DMS 273 (cell line): Measurements from ENCODE around the gene DAO.

ENCODE experiments used
- DNase-seq: peaks from one replicate; lab custom pipeline; 2025; ENCODE audit not compliant: unreplicated experiment; lab: John Stamatoyannopoulos, UW

DAO gene

DNA sequence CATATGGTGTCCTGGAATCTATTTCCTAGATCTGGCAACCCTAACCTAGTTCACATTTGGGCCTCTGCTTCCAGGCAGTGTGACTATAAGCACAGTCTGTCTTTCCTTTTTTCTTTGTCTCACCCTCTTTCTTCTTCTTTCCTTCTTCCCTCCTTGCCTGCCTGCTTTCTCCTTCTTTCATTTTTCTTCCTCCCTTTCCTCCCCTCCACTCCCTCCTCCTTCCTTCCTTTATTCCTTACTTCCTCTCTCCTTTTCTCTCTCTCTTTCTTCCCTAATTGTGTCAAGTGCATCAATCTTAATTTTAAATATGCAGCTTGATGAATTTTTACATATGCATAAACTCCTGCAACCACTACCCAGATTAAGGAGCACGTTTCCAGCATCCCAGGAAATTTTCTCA lies 4.6 kb upstream of the DAO start:
- DNase-seq, result no peak

DNA sequence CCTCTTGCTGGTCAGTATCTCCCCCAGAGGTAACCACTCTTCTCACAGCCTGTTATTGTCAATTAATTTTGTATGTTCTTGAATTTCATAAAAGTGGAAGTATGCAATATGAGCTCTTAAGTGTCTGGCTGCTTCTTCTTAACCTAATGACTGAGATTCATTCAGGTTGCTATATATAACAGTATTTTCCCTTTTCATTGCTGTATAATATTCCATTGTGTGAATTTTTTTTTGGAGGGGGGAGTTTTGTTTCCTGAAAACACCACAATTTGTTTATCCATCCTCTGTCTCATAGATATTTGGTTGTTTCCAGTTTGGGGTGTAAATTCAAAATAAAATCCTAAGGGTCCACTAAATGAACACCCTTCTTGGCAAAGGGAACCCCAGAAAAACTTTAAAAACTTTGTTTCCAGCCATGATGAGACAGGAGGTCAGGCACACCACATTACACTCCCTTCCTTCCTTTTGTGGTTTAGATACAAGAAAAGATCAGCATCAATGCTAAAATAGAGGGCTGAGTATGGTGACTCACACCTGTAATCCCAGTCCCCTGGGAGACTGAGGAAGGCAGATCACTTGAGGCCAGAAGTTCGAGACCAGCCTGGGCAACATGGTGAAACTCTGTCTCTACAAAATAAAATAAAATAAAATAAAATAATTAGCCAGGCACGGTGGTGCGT lies 4.1 kb upstream of the DAO start:
- no peak for DNase-seq

DNA sequence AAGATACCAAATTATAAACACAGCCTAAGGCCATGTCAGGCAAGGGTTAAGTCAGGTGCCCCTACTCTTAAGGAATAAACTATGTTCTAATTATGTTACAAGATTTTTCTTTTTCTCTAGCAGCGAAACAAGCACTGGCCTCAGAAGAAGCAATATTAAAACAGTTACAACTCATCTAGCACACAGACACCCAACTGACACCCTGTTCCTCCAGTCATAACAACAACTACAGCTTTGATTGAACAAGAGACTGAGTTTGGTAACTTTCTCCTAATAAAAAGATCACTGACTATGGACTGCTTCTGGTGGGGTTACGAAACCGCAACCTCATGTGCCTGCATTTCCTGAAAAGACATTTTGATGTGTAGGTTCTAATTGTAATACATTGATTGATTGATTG lies 3.3 kb upstream of the DAO start:
- DNase-seq, result no peak

- DNase-seq, result no peak
Measured at GRCh38 chr12:108881953-108882352, 2.1 kb downstream of the DAO start.

DNA sequence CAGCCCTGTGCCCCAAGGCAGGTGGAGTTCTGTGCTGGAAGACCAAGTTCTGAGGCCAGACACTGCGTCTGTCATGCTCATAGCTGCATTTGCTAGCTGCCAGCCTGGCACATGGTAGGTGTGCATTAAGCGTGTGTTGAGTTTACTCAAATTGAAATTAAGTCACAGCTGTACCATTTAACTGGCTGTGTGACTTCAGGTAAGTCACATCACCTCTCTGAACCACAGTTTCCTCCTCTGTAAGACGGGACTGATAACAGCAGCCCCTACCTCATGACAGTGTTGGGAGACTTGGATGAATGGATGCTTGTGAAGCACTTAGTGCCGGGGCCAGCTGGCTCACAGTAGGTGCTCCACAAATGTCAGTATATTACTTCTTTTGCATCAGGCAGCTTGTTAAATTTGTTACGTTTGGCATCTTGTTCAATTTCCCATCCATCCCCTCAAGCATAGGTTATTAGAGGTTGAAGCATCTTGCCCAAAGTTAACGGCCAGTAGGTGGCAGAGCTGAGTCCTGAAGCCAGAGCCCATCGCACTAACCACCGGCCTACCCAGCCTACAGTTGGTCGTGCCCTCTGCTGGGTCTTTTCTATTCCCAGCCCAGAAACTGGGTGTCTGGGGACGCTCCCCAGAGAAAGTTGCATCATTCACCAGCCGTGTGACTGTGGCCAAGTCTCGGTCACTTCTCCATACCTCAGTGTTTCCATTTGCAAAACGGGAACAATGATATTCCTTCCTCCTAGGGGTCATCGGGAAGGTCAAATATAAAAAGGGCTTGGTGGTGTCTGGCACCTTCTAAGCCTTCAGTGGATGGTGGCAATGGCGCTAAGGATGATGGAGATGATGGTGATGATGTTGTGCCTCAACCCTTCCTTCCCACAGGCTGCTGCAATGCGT lies 4.5 kb downstream of the DAO start:
- peak; percentile 55 for DNase-seq

GRCh38 chr12:108886873-108887629 lies 7.2 kb downstream of the DAO start:
- DNase-seq, result no peak

DNA sequence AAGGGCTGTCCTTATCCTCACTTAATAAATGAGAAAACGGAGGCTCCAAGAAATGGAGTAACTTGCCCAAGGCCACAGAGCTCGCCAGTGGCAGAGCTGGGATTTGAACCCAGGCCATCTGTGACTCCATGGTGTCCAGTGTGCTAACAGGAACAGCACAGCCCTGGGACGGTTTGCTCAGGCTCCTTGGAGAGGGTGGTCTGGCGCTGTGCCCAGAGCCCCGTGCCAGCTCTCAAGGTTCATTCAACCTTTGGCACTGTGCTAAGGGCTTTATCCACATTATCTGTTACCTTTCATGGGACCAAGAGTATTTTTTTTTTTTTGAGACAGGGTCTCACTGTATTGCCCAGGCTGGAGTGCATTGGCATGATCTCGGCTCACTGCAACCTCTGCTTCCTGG lies 8.1 kb downstream of the DAO start:
- peak; percentile 13 for DNase-seq

GRCh38 chr12:108890208-108890607 lies 10.3 kb downstream of the DAO start:
- peak; percentile 12 for DNase-seq

DNA sequence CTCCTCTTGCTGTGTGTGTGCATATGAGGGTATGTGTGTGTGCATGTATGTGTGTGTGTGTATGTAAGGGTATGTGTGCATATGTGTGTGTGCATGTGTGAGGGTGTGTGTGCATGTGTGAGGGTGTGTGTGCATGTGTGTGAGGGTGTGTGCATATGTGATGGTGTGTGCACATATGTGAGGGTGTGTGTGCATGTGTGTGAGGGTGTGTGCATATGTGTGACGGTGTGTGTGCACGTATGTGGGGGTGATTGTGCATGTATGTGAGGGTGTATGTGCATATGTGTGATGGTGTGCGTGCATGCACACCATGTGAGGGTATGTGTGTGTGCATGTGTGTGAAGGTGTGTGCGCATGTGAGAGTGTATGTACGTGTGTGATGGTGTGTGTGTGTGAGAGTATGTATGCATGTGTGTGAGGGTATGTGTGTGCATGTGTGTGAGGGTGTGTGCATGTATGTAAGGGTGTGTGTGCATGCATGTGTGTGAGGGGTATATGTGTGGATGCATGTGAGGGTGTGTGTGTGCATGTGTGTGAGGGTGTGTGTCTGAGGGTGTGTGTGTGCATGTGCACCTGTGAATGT lies 15.4 kb downstream of the DAO start:
- DNase-seq, result no peak

- no peak for DNase-seq
Measured at GRCh38 chr12:108896336-108896735, 16.4 kb downstream of the DAO start.

DNA sequence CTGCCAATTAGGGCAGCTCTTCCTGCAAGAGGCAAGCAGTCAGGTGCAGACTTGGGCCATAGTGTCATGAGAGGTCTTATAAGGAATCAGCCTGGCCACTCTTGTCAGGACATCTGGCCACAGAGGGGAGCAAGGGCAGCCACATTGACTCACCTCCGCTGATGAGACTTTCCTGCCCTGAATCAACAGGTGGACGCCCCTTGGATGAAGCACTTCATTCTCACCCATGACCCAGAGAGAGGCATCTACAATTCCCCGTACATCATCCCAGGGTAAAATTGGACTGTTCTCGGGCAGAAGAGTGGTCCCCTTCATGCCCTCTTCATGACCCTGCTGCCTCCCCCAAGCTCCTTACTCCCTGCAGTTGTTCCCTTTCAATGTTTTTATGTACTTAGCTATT lies 16.9 kb downstream of the DAO start:
- no peak for DNase-seq

DNA sequence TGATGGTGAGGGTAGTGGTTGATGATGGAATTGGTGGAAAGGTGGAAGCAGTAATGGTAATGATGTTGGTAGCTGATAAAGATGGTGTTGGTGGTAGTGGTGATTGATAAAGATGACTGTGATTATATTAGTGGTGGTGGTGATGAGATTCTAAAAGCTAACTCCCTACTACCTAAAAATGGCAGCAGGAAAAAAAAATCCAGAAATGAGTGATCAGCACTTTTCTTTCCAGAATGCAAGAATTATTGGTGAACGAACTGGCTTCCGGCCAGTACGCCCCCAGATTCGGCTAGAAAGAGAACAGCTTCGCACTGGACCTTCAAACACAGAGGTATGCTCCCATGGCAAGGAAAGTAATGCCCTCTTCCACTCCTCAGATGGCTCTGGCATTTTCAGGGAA lies 19.3 kb downstream of the DAO start:
- DNase-seq, result no peak

DNA sequence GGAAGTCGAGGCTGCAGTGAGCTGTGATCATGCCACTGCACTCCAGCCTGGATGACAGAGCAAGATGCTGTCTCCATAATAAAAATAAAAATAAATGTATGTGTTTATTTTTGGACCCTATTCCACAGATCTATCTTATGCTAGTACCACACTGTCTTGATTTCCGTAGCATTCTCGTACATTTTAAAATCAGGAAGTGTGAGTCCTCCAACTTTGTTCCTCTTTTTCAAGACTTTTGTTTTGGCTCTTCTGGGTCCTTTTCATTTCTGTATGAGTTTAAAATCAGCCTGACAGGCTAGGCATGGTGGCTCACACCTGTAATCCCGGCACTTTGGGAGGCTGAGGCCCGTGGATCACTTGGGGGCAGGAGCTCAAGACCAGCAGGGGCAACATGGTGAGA lies 25.8 kb downstream of the DAO start:
- DNase-seq, result no peak

GRCh38 chr12:108906971-108907370 lies 27.1 kb downstream of the DAO start:
- DNase-seq, result no peak

DNA sequence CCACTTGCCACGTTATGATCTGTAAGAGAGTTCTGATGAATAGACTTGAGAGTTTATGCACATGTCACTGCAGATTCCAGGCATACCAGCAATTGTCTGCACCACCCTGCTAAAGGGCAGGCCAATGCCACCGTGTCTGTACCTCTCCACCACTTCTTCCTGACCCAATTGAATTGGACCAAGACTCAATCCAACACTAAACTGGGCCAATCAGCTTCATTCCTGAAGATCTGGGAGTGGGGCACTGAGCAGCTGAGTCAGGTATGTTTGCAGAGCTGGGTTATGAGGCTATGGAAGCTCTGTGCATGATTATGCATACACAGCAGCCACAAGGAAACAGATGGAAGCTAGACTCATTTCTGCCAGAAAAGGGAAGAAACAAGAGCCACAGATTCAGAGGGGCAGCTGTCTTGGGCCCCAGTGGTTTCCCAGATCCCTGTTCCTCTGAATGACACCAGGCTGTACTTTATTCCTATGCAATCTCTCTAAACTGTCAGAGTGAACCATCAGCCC lies 28.0 kb downstream of the DAO start:
- DNase-seq, result peak; percentile 49

DNA sequence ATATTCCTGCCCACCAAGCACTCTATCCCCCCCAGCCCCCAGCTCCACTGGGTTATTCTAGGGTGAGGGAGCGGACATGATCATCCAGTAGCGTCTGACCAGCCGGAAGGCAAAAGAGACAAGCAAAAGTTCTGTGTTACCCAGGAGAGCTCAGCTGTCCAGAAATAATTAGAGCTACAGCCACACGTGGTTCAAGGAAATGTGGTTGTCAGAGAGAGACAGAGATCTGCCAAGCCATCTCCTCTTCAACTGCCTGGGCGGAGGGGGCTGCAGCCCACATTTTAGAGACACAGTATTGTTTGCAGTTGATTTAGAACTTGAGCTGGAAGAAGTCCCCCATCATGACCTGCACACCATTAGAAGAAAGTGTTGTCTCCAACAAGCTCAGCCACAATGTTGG lies 30.4 kb downstream of the DAO start:
- no peak for DNase-seq

GRCh38 chr12:108911915-108912314 lies 32.0 kb downstream of the DAO start:
- DNase-seq, result no peak

- no peak for DNase-seq
Measured at GRCh38 chr12:108912361-108912760, 32.5 kb downstream of the DAO start.

GRCh38 chr12:108914121-108914531 lies 34.2 kb downstream of the DAO start:
- DNase-seq, result no peak

GRCh38 chr12:108915632-108916133 lies 35.8 kb downstream of the DAO start:
- no peak for DNase-seq

GRCh38 chr12:108916336-108916735 lies 36.4 kb downstream of the DAO start:
- no peak for DNase-seq
